G401 (cell line): ENCODE data around the gene ZNF582. TPM values are rescaled to one million over a fixed set of nuclear protein-coding genes. Genes with fewer than 3 reads are reported as not detected.
"Not testable (repeated sequence)": the region's sequence is repeated elsewhere in the genome, so short reads cannot be mapped to it uniquely, and the experiment has no call there.

Experiments
- DNase-seq: peaks from one replicate; pipeline ENCODE4 v3.0.0-alpha.2; 2015; ENCODE audit warnings: low spot score
- in situ Hi-C: cut with HindIII; loops from 2 replicates; pipeline ENCODE4 v1.10.0; 2016; ENCODE audit warnings: low sequenced_read_pairs, mixed read lengths
- total RNA-seq: library from RNA; depleted of rRNA; stranded (reverse); fragments of >200 nt; shearing (Covaris generic); gene quantifications from 2 replicates; pipeline ENCODE4 v1.2.3, GENCODE V29; 2014; rRNA removed

Gene ZNF582
- total RNA-seq, 1 experiment from 2014 or later, result 1.8 TPM

DNA sequence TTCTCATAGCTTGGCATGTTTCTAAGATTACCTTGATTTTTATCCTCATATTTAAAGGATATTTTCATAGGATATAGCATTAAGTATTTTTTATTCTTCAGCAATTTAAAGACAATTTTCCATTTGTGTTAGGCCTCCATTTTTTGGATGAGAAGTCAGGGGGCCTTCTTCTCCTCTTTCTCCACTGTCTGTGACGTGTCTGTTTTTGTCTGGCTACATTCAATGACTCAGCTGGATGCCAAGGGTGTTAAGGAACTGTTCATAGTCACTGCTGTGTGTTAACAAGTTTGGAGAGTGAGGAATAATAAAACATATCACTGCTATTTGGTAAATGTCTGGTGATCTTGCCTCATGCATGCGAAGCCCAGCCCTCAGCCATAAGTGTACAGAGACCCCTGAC lies 36.4 kb downstream of the ZNF582 start:
- in situ Hi-C loops, result no loop called here
- no peak for DNase-seq

DNA sequence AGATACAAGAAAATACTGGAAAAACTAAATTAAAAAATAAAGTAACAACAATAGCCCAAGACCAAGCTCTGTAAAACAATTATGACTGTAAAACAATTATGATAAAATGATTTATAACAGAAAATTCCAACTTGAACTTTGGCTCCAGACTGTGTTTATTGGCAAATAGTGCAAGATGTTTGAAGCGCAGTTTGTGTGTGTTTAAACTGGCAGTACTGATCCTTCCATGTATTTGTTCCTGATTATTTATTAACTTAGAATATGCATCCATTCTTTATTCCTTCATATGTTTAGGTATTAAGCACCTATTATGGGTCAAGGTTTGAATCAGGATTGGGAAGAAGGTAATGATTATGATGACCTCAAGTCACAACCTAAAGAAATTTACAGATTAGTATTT lies 37.8 kb downstream of the ZNF582 start:
- in situ Hi-C loops, result no loop called here
- no peak for DNase-seq

DNA sequence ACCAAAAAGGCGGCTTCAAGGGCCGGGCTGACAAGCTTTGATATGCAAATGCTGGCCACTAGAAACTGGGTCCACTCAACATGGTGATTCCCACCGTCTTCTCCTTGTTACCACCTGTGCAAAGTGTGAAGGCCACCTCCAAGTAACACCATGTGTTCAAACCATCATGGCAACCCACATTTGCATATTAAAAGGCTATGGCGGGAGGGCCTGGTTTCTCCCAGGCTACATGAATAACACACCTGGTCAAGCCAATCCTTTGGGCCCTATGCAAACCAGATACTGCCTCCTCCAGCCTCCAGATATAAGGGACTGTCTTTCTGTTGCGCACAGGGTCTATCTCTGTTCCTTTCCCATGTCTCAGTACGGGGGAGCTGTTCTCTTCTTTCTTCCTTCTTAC lies 42.1 kb downstream of the ZNF582 start:
- in situ Hi-C loops, result no loop called here
- DNase-seq, result no peak

DNA sequence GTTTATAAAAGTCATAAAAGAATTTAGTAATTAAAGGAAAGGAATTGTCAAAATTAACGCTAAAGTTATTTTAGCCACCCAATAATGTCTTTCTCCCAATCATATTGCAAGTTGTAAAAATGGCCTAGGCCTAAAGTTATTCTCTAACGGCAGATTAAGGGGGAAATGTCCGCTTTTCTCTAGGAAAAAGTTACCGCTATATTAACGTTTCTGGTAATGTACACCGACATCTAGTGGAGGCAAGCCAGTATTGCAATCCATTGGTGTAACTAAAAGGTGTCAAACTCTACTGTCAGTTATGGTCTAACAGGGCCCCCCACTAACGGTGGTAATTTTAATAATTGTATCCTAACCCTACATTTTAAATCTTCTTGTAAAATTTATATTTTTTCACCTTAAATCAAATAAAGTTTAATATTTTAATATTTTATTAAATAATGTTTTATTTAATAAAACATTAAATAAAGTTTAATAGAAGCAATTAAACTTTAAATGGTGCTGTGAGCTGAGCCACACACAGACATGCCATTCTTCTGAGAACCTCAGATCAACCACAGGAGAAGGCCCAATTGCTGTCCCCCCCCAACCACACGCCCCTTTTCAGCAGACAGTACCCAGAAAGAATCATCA lies 42.8 kb downstream of the ZNF582 start:
- peak; percentile 3 for DNase-seq
- in situ Hi-C loops, result no loop called here

DNA sequence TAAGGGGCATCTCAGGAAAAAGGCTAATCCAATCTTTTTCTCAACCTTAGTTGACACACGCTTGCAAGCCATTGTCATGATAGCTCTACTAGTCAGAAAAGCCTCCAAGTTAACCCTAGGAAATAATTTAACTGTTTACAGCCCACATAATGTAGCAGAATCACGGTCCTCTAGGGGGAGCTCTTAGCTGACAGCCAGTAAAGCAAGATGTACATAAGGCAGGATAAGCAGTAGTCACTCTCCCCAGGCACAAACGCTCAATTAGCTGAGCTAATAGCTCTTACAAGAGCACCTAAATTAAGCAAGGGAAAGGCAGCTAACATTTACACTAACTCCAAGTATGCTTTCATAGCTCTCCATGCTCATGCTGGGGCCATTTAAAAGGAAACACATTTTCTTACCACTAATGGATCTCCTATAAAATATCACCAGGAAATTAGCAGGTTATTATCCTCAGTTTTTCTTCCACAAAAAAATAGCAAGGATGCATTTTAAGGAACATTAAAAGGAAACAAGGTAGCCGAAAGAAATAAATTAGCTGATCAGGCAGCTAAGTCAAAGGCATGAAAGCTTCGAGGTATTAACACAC lies 45.0 kb downstream of the ZNF582 start:
- in situ Hi-C loops, result loop anchor here (25.0 kb wide), 1 partner anchor 286 kb away; no protein-coding TSS in a partner anchor
- no peak for DNase-seq

DNA sequence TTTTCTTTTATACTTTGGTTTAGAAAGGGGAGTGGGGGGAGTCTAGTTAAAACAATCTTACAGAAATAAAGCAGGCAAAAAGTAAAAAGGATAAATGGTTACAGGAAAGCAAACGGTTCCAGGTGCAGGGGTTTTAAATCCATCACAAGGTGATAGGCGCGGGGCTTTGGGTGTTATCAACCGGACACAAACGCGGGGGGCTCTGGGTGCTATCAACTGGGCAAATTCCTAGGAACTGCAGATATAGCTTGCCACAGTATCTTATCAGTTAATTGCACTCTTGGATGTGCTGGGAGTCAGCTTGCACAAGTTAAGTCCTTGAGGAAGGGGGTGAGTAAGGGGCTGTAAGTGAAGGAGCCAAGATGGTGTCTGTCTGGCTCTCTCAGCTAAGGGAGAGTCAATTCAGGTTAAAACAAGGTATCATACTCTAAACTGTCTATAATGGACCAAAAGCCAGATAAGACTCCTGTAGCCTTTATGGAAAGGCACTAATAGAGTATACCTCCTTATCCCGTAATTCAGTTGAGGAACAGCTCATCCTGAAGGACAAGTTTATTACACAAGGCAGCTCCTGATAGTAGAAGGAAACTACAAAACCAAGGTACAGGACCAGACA lies 46.1 kb downstream of the ZNF582 start:
- in situ Hi-C loops, result loop anchor here (25.0 kb wide), 1 partner anchor 285 kb away; no protein-coding TSS in a partner anchor

DNA sequence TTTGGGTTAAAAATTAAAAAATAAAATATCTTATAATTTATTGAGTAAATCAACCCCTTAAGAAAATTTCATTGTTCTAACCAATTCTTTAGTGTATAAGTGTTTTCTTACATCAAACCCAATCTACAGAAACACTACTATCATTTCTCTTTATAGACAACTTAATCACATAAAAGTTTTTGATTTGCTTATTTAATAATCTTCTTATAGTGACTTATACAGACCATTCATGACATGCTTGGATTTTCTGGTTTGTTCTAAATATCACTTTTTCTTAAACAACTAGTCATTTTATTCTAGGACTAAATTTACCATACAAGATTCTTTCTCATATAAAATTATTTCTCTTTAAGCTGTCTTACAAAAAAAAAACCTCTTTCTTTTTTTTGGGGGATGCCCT lies 51.4 kb downstream of the ZNF582 start:
- no peak for DNase-seq
- in situ Hi-C loops, result loop anchor here (25.0 kb wide), 1 partner anchor 280 kb away; no protein-coding TSS in a partner anchor

More for the DNA sequence above, 46.1 kb downstream of the ZNF582 start:
- no peak for DNase-seq

DNA sequence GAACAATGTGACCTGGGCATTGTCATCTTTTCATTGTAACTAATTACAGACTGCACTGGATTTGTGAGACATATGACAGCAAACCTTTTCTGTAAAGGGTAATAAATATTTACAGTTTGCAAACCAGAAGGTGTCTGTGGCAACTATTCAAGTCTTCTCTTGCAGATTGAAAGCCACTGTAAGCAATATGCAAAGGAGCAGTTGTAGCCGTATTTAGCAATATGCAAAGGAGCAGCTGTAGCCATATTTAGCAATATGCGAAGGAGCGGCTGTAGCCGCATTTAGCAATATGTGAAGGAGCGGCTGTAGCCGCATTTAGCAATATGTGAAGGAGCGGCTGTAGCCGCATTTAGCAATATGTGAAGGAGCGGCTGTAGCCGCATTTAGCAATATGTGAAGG lies 54.3 kb downstream of the ZNF582 start:
- not testable (repeated sequence) for DNase-seq
- in situ Hi-C loops, result loop anchor here (25.0 kb wide), 1 partner anchor 277 kb away; no protein-coding TSS in a partner anchor

DNA sequence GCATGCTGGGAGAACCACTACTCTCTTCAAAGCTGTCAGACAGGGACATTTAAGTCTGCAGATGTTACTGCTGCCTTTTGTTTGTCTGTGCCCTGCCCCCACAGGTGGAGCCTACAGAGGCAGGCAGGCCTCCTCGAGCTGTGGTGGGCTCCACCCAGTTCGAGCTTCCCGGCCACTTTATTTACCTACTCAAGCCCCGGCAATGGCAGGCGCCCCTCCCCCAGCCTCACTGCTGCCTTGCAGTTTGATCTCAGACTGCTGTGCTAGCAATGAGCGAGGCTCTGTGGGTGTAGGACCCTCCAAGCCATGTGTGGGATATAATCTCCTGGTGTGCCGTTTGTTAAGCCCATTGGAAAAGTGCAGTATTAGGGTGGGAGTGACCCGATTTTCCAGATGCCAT lies 56.3 kb downstream of the ZNF582 start:
- in situ Hi-C loops, result loop anchor here (25.0 kb wide), 1 partner anchor 275 kb away; no protein-coding TSS in a partner anchor
- not testable (repeated sequence) for DNase-seq

DNA sequence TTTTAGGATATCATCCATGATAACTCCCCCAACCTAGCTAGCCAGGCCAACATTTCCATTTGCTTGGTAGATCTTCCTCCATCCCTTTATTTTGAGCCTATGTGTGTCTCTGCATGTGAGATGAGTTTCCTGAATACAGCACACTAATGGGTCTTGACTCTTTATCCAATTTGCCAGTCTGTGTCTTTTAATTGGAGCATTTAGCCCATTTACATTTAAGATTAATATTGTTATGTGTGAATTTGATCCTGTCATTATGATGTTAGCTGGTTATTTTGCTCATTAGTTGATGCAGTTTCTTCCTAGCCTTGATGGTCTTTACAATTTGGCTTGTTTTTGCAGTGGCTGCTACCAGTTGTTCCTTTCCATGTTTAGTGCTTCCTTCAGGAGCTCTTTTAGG lies 58.0 kb downstream of the ZNF582 start:
- not testable (repeated sequence) for DNase-seq
- in situ Hi-C loops, result loop anchor here (25.0 kb wide), 1 partner anchor 273 kb away; no protein-coding TSS in a partner anchor

DNA sequence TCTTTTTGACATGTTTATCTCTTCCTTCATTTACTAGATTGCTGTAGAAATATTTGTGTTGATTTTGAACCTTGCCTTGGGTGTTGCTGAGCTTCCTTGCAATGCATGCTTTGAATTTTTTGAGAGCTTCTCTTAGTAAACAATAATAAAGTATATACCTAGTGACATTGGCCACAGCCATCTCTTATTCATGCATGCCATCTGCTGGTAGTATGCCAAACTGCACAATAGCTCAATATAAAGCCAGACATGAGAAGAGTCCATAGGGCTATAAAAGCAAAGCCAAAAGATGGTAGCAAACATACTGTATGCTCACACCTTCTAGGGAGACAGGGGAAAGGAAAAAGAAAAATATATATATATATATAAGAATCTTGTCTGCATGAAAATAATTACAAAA lies 59.8 kb downstream of the ZNF582 start:
- DNase-seq, result peak; percentile 11
- in situ Hi-C loops, result loop anchor here (25.0 kb wide), 1 partner anchor 271 kb away; no protein-coding TSS in a partner anchor

Other genes with a start within 250 kb of the ZNF582 start
- not detected in 2 replicates for gene GALP, start 217.5 kb downstream of the ZNF582 start, total RNA-seq
- gene ZSCAN5B, start 195.8 kb downstream of the ZNF582 start, total RNA-seq, result not detected in 2 replicates
- gene ZSCAN5C, start 191.3 kb downstream of the ZNF582 start, total RNA-seq, result 0.37 TPM in 1 of 2 replicates, not detected in the other
- gene EDDM13, start 120.8 kb downstream of the ZNF582 start, total RNA-seq, result not detected in 2 replicates
- gene ZSCAN5A, start 78.7 kb downstream of the ZNF582 start, total RNA-seq, result 12.1 and 17.6 TPM in 2 replicates
- 2.1 and 5.2 TPM in 2 replicates for gene ZNF583, start 10.8 kb upstream of the ZNF582 start, total RNA-seq
- gene ZNF667, start 83.8 kb upstream of the ZNF582 start, total RNA-seq, result 9.2 and 28.3 TPM in 2 replicates
- gene ZNF471, start 114.3 kb upstream of the ZNF582 start, total RNA-seq, result 1.2 and 1.5 TPM in 2 replicates
- gene ZFP28, start 145.4 kb upstream of the ZNF582 start, total RNA-seq, result 3.1 and 4.5 TPM in 2 replicates
- gene ZNF470, start 173.9 kb upstream of the ZNF582 start, total RNA-seq, result 2.5 and 3.2 TPM in 2 replicates
- gene ZNF71, start 201.8 kb upstream of the ZNF582 start, total RNA-seq, result 7.1 and 13.5 TPM in 2 replicates
- gene SMIM17, start 249.6 kb upstream of the ZNF582 start, total RNA-seq, result 0.10 TPM in 1 of 2 replicates, not detected in the other